Hindlimb muscle (tissue), 1 donor: ENCODE results near the gene CLOCK. TPM values are rescaled to one million over a fixed set of nuclear protein-coding genes. Genes with fewer than 3 reads are reported as not detected.

ENCODE experiments used
- DNase-seq: peaks from one replicate; pipeline ENCODE4 v3.0.0-alpha.2; 2013
- polyA plus RNA-seq: library from polyadenylated mRNA; unstranded; fragments of 120-200 nt; gene quantifications from one replicate; pipeline ENCODE4 v1.2.1, GENCODE V29; 2013; ENCODE audit not compliant: insufficient read length

Gene CLOCK
- polyA plus RNA-seq, 1 donor = 17.8 TPM

DNA sequence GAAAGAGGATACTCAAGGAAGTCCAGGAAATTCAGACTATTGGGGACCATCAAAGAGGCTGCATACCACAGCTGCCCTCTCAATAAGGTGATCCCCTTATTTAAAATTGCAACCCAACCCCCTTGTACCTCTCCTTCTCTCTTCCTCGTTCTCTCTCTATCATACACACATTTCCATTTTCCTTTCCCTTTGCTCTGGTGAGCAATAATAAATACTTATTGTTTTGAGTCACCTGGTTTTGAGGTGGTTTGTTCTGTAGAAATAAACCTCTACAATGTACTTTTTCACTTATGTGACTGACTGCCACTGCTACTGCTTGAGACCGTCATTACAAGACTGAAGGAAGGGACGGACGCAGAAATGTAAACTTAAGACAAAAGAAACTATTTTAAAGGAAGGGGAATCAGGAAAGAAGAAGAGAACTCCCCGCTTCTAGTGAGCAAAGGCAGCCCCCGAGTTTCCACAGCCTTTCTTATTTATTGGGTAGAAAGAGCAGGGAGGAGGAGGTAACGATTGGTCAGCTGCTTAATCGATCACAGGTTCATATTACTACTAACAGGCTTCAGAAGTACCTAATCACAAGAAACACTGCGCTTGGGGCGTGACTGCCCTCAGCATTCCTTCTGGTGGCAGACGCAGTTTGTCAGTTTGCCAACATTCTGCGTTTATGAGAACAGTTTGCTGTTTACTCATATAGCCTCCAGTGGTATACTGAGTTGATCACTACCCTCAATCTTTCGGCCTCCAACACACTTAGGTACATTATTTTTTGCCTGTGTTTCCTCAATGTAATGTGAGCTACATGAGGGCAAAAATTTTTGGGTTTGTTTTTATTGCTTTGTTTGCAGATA, 167.9 kb downstream of the CLOCK start:
- no peak for DNase-seq

Other genes with a start within 250 kb of the CLOCK start
- gene SRD5A3, start 200.7 kb downstream of the CLOCK start, polyA plus RNA-seq = 11.6 TPM
- 43.9 TPM for gene TMEM165, start 151.0 kb downstream of the CLOCK start, polyA plus RNA-seq
- not detected for gene PDCL2, start 45.3 kb upstream of the CLOCK start, polyA plus RNA-seq
- 1.2 TPM for gene NMU, start 89.4 kb upstream of the CLOCK start, polyA plus RNA-seq